COLO668 (cell line): Measurements from ENCODE around the gene BBS9.
"Not testable (repeated sequence)": the region's sequence is repeated elsewhere in the genome, so short reads cannot be mapped to it uniquely, and the experiment has no call there.

Experiments used
- DNase-seq: peaks from one replicate; lab custom pipeline; 2025; ENCODE audit not compliant: unreplicated experiment; lab: John Stamatoyannopoulos, UW

BBS9 gene

GRCh38 chr7:33193308-33193864, 64.0 kb downstream of the BBS9 start:
- no peak for DNase-seq

GRCh38 chr7:33195264-33195663, 65.9 kb downstream of the BBS9 start:
- no peak for DNase-seq

- no peak for DNase-seq
Observed at GRCh38 chr7:33196221-33196620, 66.9 kb downstream of the BBS9 start.

GRCh38 chr7:33200282-33200681, 70.9 kb downstream of the BBS9 start:
- no peak for DNase-seq

- no peak for DNase-seq
Observed at GRCh38 chr7:33201821-33202220, 72.5 kb downstream of the BBS9 start.

- DNase-seq = no peak
Observed at GRCh38 chr7:33210958-33211357, 81.6 kb downstream of the BBS9 start.

- DNase-seq = no peak
Observed at GRCh38 chr7:33212144-33212543, 82.8 kb downstream of the BBS9 start.

GRCh38 chr7:33215992-33216391, 86.6 kb downstream of the BBS9 start:
- DNase-seq = no peak

- no peak for DNase-seq
Observed at GRCh38 chr7:33217595-33217994, 88.2 kb downstream of the BBS9 start.

- not testable (repeated sequence) for DNase-seq
Observed at GRCh38 chr7:33218841-33219535, 89.6 kb downstream of the BBS9 start.

- DNase-seq = no peak
Observed at GRCh38 chr7:33220231-33220630, 90.9 kb downstream of the BBS9 start.

- DNase-seq = no peak
Observed at GRCh38 chr7:33221390-33221789, 92.0 kb downstream of the BBS9 start.

- DNase-seq = no peak
Observed at GRCh38 chr7:33232632-33233145, 103.3 kb downstream of the BBS9 start.

- DNase-seq = no peak
Observed at GRCh38 chr7:33233659-33234058, 104.3 kb downstream of the BBS9 start.

- no peak for DNase-seq
Observed at GRCh38 chr7:33237036-33237435, 107.7 kb downstream of the BBS9 start.

- DNase-seq = peak; percentile 16
Observed at GRCh38 chr7:33243319-33243881, 114.0 kb downstream of the BBS9 start.

GRCh38 chr7:33248671-33249070, 119.3 kb downstream of the BBS9 start:
- no peak for DNase-seq

GRCh38 chr7:33250421-33250871, 121.1 kb downstream of the BBS9 start:
- DNase-seq = no peak

- DNase-seq = no peak
Observed at GRCh38 chr7:33251301-33251700, 121.9 kb downstream of the BBS9 start.

- DNase-seq = no peak
Observed at GRCh38 chr7:33258491-33258951, 129.2 kb downstream of the BBS9 start.

GRCh38 chr7:33261585-33261984, 132.2 kb downstream of the BBS9 start:
- DNase-seq = no peak

- DNase-seq = no peak
Observed at GRCh38 chr7:33262476-33262875, 133.1 kb downstream of the BBS9 start.
